Right forelimb (tissue), 1 donor: ENCODE results near the gene REM1.
"Not testable (repeated sequence)": the region's sequence is repeated elsewhere in the genome, so short reads cannot be mapped to it uniquely, and the experiment has no call there.

ENCODE experiments used
- DNase-seq: peaks from one replicate; pipeline ENCODE4 v3.0.0-alpha.2; 2018

Gene REM1

DNA sequence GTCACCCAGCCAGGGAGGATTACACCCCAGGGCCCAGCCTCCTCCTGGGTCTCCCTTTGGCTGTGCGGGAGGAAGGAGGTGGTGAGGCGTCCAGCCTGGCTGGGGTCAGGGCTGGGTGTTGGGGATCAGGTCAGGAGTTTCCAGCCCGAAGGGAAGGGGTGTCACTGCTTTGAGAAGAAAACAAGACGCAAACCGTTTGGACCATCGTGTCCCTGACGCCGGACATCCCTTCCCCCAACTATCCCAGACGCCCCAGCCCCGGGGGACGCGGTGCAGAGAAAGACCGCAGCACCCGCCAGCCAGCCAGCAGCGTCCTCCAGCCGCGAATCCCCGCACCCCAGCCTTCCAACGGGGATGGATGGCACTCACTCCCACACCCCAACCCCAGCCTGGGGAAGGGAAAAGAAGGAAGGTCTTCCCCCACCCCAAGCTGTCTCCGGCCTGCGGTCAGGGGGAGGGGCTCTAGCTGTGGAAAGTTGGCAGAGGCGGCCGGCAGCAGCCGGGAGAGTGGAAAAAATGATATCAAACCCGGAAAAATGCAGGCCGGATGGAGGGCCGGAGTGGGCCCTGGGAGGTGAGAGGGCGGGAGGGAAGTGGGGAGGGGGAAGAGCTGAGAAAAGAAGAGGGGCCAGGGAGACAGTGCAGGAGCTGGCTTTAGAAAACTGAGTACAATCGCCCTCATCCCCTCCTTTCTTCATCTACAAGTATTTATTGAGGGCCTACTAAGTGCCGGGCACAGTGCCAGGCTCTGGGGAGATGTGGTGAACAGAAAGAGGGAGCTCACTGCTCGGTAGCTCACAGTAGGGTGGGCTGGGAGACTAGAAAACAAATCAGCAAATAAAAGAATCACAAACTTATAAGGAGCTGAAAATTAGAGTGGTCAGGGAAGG is 10.6 kb downstream of the REM1 start:
- peak; percentile 89 for DNase-seq

DNA sequence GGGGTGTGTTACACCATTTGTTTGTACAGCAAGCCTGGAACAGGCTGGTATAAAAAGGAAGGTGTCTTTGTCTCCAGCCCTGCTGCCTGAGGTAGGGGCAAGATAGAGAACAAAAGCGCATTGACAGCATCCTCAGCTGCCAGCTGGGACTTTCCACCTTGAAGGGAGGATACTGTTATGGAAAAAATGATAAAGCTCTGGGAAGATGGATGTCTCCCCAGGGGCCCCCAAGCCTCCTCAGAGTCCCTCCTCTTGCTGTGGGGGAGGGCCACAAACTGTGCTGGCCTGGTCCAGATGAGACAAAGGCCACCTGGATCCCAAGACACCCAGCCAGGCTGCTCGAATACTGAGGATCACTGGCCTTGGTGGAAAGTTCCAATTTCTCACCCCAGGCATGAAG is 13.0 kb downstream of the REM1 start:
- no peak for DNase-seq

DNA sequence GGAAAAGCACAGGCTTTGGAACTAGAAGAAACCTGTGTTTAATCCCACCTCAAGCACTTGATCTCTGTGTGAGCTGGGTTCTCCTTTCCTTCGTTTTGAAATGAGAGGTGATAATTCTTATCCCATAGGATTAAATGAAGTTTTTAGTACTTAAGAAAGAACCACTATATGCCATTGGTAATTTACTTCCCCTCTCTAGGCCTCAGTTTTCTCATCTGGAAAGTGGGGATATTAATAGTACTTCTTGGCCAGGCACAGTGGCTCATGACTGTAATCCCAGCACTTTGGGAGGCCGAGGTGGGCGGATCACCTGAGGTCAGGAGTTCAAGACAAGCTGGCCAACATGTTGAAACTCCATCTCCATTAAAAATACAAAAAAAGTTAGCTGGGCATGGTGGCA is 14.1 kb downstream of the REM1 start:
- DNase-seq = no peak

DNA sequence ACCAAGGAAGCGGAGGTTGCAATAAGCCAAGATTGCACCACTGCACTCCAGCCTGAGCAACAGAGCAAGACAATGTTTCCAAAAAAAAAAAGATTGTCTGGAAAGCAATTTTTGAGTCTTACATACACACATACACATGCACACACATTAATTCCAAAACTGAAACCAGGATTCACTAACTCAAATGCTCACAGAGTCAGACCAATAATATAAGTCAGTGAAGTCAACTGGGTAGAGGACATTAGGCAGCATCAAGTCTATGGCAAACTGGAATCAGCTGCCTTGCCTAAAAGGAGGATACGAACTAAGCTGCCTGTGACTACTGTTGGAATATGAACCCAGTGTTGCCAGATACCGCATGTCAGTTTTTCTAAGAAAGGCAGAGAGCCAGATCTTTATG is 15.7 kb downstream of the REM1 start:
- DNase-seq = no peak

DNA sequence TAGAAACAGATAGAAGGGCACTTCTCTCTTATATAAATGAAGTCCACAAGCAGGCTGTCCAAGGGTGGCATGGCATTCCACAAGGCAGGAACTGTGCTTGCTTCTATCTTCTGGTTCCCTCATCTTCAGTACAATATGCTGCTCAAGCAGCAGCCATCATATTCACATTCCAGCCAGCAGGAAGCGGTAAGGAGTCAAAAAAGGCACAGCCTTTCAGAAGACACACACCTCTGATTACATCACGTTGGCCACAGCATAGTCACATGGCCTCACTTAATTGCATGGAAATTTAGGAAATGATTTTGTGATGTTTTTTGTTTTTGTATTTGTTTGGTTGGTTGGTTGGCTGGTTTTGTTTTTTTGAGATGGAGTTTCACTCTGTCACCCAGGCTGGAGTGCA is 19.0 kb downstream of the REM1 start:
- DNase-seq = no peak

DNA sequence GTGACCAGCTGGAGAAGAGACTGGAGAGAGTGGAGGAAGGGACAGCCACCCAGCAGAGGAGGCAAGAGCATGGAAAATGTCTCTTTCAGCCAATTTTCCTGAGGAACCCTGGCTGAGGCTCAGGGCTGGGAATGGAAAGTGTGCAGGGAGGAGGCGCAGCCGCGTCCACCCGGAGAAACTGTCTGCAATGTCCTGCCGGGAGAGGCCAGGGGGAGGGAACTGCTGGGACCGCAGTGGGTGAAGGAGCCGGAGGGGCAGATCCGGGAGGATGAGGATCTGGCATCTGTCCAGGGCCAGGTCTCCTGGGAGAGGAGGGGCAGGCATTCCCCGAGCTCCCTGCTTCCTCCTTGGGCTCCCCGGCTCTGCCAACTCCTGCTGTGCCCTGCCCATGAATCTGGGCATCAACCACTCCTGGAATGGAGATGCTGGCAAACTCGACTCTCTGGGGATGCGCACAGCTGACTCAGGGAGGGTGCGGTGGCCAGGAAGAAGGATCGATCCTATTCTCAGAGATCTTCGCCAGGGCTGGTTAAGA is 21.7 kb downstream of the REM1 start:
- DNase-seq = peak; percentile 85

DNA sequence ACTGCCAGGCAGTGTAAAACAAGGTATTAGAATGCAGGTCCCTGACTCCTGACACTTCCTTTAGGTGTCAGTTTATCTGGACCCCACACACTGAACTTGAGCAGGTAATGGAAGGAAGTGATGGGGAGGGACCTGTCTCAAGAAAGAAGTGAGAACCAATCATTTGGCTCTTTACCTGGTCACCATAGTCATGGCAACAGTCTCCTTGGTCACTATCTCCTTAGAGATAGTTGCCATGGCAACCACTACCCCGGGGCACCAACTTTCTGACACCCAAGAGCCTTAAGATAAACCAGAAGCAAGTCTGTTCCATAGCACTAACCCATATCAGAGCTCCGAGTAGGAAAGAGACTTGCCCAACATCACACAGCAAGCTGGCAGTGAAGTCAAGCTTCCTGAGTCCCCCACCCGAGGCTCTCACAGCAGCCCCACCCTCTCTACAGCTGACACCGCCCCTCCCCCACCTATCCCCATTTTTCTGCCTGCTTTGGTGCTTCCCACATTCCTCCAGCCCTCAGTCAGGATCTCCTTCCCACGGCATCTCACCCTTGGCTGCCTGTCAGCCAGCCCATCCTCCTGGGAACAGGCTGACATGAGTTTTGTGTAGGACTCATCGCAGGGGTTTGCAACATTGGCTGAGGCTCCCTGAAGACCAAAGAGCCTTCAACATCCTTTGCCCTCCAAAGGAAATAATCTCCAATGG is 22.9 kb downstream of the REM1 start:
- DNase-seq = no peak

DNA sequence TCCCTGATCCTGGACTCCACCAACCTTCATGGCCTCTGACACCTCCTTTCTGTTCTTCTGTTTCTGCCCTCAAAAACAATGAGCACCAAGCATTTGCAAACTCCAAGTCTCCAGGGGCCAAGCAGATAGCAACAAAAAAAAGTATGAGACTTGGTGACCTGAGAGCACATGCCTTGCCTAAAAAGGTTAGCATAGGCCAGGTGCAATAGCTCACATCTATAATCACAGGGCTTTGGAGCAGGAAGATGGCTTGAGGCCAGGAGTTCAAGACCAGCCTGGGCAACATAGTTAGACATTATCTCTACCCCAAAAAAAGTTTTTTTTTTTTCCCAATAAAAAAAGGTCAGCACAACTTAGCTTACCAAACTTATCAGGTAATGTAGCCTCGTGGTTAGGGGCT is 25.4 kb downstream of the REM1 start:
- no peak for DNase-seq

DNA sequence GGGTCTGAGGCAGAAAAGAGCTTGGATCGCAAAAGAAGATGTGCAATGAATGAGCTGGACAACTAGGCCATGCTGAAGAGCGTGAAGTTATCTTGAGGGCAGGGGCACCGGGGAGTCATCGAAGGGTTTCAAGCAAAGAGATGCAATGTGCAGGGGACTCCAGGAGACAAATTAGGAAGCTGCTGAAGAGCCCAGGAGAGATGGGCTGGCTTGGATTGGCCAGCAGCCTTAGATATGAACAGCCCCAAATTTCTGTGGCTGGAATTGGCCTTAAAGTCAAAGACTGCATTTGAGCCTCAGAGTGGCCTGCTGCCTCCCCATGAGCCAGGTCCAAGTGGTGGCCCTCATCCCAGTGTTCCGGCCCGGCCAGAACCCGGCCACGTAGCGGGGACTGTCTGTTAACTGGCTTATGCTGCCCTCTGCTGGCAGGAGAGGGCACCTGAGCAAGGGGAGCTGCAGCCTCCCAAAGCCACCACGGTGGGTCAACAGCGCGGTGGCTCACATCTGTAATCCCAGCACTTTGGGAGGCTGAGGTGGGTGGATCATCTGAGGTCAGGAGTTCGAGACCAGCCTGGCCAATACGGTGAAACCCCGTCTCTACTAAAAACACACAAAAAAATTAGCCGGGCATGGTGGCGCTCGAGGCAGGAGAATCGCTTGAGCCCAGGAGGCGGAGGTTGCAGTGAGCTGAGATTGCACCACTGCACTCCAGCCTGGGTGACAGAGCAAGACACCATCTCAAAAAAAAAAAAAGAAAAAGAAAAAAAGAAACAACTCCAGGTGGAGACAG is 28.0 kb downstream of the REM1 start:
- peak; percentile 89 for DNase-seq

DNA sequence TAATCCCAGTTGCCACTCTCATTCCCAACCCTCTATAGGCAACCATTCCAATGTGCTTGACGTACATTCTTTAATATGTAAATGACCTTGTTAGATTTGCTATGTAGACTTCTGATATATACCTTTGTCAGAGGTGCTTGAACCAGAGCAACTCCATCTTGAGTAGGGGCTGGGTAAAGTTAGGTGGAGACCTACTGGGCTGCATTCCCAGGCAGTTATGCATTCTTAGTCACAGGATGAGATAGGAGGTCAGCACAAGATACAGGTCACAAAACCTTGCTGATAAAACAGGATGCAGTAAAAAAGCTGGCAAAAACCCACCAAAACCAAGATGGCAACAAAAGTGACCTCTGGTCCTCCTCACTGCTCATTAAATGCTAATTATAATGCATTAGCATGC is 30.8 kb downstream of the REM1 start:
- DNase-seq = no peak

DNA sequence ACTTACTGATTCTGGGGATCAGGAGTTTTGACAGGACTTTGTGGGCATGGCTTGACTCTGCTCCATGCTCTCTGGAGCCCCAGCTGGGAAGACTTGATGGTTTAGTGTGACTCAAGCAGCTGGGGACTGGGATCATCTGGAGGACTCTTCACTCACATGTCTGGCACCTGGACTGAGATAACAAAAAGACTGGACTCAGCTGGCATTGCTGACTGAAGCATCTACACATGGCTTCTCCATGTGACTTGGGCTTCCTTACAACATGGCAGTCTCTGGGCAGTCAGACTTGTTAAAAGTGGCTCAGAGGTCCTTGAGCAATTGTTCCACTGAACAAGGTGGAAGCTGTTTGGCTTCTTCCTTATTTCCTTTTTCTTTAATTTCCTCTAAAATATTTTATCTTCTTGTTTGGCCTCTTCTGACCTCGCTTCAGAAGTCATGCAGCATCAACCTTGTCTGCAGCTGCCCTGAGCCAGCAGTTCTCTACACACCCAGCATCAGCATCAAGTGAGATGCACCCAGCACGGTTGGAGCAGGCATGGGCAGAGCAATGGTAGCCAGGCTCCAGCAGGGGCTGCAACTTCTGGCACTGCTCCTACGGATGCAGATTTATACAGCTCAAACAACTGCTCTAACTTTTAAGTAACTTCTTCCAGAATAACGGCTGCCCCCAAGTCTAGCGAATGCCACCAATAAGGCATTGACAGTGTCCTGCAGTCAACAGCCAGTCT is 33.6 kb downstream of the REM1 start:
- DNase-seq = no peak

DNA sequence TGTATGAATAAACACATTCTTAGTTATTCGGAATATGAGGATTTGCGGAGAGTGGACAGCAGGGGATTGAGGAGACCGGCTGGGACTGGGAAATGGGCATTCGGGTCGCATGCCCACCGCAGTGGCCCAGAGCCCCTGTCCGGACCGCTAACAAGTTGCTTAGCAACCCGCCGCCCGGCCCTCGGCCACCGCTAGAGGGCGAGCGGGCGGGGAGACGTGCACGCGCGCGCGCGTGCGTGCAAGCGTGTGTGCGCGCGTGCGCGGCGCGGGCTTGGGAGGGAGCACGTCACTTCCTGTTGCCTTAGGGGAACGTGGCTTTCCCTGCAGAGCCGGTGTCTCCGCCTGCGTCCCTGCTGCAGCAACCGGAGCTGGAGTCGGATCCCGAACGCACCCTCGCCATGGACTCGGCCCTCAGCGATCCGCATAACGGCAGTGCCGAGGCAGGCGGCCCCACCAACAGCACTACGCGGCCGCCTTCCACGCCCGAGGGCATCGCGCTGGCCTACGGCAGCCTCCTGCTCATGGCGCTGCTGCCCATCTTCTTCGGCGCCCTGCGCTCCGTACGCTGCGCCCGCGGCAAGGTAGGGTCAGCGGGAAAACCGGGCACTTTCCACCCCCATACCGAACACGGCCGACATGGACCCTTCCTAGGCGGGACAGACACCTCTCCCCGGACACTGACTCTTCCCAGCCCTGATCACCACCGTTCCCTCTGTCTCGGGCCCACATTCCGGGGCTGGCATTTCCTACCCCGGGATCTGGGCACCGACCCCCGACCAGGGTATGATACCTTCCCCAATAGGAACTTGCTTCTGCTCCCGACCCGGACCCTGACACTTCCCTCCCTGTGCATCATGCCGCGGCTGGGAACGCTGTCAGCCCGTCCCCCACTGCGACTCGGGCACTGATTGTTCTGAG is 39.3 kb downstream of the REM1 start, which contains the start of gene HM13:
TSS of gene HM13 (plus strand) at position 289 of the 918 bp plus-strand sequence. CDS start at position 399, 110 bp downstream.
- DNase-seq = peak; percentile 94

DNA sequence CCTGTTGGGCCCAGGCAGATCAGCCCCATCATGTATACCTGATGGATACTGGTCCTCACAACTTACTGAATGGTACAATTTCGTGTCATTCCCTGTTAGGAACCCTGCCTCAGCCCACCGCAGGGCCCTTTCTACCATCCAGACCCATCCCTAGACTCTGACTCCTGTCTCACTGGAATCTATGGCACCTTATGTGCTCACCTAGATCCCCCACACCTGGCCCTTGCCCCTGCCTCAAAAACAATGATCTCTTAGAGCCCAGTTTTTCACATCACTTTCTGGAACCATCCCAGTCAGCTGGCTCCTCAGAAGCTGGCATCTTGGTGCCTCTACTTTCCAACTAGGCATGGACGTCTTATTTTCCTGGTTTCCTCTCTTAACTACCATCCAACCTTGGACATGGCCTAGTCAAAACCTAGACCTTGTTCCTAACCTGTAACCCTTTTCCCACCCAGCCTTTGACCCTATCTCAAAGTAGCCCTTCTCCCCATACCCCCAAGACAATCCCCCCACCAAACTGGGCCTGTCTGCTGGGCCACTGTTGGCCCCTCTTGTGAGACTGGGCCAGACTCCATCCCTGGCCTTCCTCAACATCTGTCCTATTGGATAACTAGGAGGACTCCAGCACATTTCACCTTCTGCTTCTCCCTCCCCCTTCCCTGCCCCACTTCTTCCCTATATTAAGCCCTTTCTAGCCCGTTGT is 40.1 kb downstream of the REM1 start:
- DNase-seq = no peak

DNA sequence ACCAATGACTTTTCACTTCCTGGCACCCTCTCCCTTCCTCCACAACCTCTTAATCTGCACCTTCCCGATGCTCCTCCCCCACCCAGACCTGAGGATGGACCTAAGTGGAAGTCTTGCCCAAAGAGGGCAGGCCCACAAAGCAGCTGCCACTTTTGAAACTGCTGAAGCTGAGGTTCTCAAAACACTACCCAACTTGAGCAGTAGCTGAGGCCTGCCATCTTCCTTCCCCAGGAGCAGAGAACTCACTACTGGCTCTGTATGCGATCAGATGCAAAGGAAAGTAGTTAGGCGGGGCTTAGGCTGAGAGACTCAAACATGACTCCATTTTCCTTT is 40.7 kb downstream of the REM1 start:
- DNase-seq = no peak

DNA sequence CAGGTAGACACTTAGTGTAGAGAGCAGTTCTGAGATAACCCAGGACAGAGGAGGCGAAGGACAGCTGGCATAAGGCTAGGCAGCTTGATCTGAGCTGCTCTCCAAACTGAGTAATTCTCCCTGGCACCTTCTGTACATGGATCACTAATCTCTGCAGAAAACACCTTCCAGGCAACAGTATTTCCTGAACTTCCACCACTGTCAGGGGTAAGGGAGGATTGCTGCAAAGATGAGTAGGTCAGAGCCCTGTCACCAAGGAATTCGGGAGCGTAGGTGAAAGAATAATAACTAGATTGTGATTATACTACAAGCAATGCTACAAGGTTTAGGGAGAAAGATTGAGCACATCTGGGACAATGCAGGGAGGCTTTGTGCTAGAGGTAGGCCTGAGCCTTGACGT is 41.1 kb downstream of the REM1 start:
- no peak for DNase-seq

DNA sequence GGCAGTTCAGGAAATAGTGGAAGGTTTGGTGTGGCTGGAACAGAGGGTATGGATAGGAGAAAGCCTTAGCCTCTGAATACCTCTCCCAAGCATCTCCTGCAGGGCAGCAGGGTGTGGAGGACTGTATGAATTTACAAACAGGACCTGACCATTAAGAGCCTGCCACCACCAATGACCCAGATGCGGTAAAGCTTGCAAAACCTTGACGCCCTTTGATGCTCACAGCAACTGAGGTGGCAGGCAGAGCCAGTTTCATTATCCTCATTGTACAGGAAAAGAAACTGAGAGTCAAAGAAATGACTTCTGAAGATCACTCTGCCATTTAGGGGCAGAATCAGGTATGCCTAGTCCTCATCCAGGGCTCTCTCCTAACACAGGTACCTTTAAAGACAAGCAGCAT is 41.6 kb downstream of the REM1 start:
- no peak for DNase-seq

DNA sequence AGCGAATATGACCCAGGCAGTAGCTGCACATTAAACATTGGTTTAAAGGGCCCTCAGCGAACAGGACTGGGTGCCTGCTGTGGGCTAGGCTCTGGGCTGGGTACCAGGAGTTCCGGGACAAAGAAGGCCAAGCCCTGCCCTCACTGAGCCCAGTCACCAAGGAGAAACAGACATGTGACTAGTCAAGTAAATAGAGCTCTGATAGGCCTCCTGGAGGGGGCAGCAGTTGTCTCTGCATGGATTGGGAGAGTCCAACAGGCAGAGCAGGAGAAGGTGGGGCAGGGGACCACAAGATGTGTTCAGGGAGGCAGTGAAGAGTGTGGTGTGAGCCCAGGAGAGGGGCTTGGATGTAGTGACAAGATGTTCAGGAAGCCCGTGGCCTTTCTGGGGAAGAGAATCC is 42.3 kb downstream of the REM1 start:
- no peak for DNase-seq

DNA sequence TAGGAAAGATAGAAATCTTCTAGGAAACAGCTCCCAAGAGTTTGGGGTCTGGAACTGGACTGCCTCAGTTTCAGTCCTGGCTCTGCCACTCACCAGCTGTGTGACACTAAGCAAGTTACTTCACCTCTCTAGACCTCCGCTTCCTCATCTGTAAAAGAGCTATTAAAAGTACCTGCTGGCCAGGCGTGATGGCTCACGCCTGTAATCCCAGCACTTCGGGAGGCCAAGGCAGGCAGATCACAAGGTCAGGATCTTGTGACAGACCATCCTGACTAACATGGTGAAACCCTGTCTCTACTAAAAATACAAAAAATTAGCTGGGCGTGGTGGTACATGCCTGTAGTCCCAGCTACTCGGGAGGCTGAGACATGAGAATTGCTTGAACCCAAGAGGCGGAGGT is 46.2 kb downstream of the REM1 start:
- DNase-seq = not testable (repeated sequence)

DNA sequence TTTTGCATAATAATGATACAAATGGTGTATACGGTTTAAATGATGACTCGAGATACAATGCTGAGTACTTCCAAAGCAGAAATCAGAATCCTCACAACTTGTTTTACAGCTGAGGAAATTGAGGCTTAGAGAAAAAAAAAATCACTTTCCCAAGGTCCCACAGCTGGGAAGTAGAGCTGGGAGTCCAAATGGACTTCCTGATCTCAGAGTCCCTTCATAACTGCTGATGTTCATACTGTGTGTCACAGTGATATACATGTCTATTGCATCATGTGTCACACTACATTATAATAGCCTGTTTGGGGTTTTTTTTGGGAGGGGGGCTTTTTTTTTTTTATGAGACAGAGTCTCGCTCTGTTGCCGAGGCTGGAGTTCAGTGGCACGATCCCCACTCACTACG is 47.6 kb downstream of the REM1 start:
- DNase-seq = no peak

DNA sequence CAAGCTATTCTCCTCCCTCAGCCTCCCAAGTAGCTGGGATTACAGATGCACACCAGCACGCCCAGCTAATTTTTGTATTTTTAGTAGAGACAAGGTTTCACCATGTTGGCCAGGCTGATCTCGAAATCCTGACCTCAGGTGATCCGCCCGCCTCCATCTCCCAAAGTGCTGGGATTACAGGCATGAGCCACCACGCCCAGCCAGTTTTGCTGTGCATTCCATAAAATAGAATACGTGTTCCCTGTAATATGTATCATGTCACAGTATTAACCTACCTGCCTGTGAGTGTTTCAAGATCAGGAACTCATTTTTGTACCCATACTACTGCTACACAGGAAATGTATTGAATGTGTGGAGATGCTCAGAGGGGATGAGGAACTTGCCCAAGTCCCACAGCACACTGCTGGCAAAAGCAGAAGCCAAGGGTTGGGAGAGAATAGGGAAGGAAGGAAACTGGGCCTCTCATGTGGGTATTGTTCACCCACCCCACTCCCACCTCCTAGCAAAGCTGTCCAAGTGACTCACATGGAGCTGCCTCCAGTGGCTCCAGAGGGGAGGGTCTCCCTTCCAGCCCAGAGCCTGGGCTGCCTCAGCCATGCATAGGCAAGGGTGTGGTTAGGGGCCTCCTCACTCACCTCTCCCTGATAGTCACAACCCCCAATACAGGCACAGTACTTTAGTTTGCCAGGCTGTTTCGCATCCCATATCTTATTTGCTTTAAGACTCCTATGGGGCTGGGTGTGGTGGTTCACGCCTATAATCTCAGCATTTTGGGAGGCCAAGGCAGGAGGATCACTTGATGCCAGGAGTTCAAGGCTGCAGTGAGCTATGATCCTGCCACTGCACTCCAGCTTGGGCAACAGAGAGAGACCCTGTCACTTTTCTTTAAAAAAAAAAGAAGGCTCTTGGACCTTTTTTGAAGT is 48.5 kb downstream of the REM1 start:
- DNase-seq = no peak
